Hepatocyte (in vitro differentiated cells): ENCODE results near the gene PIRT.

Source experiments
- EZH2phosphoT487 ChIP-seq: fragments of 200-600 bp; sonication (generic); IDR thresholded peaks from one replicate; pipeline ENCODE4 v1.6.1; 2018; ENCODE audit warnings: antibody characterized with exemption, mild to moderate bottlenecking, low read depth, moderate library complexity; ENCODE audit not compliant: unreplicated experiment, severe bottlenecking
- TF ChIP-seq, protein P1 (sequence below): fragments of 200-600 bp; sonication (generic); IDR thresholded peaks from 2 replicates; pipeline ENCODE4 v1.5.1; 2016; ENCODE audit warnings: antibody characterized with exemption, mild to moderate bottlenecking; ENCODE audit not compliant: poor library complexity

DNA sequence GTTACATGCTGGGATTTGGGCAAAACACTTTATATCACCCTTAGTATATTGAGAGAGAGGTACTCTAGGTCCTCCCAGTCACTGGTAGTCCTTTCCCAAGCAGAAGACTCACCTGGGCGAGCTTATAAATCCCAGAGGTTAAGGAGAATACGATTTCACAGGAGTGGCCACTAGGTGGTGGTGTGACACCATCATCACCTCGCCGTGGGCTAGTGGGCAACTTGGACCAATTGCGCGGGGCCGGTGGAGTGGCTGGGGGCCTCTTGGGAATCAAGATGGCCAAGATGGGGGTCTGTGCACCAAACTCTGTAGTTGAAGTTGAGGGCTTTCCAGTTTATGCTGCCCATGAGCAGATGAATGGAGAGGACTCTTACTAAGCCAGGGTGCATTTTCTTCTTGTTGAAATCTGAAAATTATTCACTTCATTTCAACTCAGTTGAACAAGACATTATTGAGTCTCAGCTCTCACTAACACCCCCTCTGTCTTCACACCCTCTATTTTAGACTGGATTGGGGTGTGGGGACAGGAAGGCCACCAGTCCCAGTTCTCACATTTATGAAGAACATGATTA lies 38.2 kb upstream of the PIRT start:
- TF ChIP-seq, protein P1, sequence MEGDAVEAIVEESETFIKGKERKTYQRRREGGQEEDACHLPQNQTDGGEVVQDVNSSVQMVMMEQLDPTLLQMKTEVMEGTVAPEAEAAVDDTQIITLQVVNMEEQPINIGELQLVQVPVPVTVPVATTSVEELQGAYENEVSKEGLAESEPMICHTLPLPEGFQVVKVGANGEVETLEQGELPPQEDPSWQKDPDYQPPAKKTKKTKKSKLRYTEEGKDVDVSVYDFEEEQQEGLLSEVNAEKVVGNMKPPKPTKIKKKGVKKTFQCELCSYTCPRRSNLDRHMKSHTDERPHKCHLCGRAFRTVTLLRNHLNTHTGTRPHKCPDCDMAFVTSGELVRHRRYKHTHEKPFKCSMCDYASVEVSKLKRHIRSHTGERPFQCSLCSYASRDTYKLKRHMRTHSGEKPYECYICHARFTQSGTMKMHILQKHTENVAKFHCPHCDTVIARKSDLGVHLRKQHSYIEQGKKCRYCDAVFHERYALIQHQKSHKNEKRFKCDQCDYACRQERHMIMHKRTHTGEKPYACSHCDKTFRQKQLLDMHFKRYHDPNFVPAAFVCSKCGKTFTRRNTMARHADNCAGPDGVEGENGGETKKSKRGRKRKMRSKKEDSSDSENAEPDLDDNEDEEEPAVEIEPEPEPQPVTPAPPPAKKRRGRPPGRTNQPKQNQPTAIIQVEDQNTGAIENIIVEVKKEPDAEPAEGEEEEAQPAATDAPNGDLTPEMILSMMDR: peak; percentile 87
- TF ChIP-seq EZH2phosphoT487: no peak
